ENCODE data around the gene MYOF.

DNA sequence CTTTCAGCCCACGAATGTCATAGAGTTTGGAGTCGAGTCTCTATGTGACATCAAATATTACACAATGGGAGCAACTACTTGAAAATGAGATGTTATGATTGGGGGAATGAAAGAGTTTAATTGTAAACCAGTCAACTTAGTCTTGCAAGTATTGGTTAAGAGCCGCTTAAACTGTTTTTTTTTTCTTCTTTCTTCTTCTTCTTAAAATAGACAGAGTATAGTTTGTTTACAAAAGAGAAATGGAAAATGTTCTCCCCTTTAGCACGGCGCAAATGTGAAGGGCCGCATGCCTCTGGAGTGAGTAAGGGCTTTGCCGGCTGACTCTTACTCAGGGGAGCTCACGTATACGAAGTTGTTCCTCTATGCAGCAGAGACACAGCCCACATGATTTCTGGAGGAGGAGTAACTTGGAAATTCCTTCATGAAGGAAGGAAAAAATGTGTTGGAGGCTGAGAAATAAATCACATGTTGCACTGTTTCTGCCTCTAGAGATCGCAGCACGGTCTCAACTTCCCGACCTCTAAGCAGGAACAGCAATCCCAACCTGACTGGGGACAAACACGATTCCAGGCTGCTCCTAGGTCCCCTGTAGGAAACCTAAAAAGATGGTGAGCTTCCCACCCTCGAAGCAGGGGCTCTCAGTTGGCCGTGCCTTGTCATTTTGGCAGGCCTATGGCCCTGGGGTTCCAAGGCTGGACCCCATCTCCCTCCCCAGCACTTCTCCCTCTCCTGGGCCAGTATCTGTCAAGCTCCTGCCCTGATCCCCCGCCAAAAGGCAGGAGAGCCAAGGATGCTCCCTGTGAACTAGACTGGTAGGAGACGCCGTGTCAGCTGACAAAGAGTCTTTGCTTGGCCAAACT, 44.8 kb downstream of the MYOF start:
- TF ChIP-seq, protein P1, sequence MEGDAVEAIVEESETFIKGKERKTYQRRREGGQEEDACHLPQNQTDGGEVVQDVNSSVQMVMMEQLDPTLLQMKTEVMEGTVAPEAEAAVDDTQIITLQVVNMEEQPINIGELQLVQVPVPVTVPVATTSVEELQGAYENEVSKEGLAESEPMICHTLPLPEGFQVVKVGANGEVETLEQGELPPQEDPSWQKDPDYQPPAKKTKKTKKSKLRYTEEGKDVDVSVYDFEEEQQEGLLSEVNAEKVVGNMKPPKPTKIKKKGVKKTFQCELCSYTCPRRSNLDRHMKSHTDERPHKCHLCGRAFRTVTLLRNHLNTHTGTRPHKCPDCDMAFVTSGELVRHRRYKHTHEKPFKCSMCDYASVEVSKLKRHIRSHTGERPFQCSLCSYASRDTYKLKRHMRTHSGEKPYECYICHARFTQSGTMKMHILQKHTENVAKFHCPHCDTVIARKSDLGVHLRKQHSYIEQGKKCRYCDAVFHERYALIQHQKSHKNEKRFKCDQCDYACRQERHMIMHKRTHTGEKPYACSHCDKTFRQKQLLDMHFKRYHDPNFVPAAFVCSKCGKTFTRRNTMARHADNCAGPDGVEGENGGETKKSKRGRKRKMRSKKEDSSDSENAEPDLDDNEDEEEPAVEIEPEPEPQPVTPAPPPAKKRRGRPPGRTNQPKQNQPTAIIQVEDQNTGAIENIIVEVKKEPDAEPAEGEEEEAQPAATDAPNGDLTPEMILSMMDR (IDR thresholded peaks at IDR 0.05), result no peak
- TF ChIP-seq POLR2A (IDR thresholded peaks at IDR 0.05), result peak; percentile 29 to 59
